Mucosa of stomach (tissue), 1 donor: ENCODE results near the gene HIVEP2.

Source experiments
- H3K27me3 ChIP-seq: one replicate; pipeline ENCODE4 v1.7.0; 2013; ENCODE audit warnings: mild to moderate bottlenecking, low read length; ENCODE audit not compliant: control insufficient read depth, insufficient read depth
- H3K36me3 ChIP-seq: one replicate; pipeline ENCODE4 v1.7.0; 2013; ENCODE audit warnings: low read length; ENCODE audit not compliant: control insufficient read depth, insufficient read depth
- H3K4me1 ChIP-seq: one replicate; pipeline ENCODE4 v1.7.0; 2013; ENCODE audit warnings: mild to moderate bottlenecking, low read length; ENCODE audit not compliant: control insufficient read depth, insufficient read depth
- H3K4me3 ChIP-seq: one replicate; pipeline ENCODE4 v1.7.0; 2013; ENCODE audit warnings: low read length
- H3K9ac ChIP-seq: one replicate; pipeline ENCODE4 v1.7.0; 2013; ENCODE audit warnings: mild to moderate bottlenecking, low read length, moderate library complexity
- H3K9me3 ChIP-seq: one replicate; pipeline ENCODE4 v1.7.0; 2013; ENCODE audit warnings: mild to moderate bottlenecking, low read length, moderate library complexity; ENCODE audit not compliant: control insufficient read depth
- donor health status: Pancreatic carcinoma.

The HIVEP2 gene

GRCh38 chr6:142927904-142928303 is 17.1 kb downstream of the HIVEP2 start:
- Histone ChIP-seq H3K4me3 (no peak overlapping the region), H3K9ac (no peak overlapping the region), H3K9me3 (no peaks in the 10 kb centered on the region), H3K27me3 (no peaks in the 10 kb centered on the region), H3K36me3 (no peaks in the 10 kb centered on the region), H3K4me1 (no peaks in the 10 kb centered on the region)

- H3K4me1 ChIP-seq: no peaks in the 10 kb centered on the region
- H3K9me3 ChIP-seq: no peaks in the 10 kb centered on the region
- H3K27me3 ChIP-seq: no peaks in the 10 kb centered on the region
- H3K9ac ChIP-seq: peak overlapping the region; percentile 76
- H3K4me3 ChIP-seq: peak overlapping the region; percentile 33
- H3K36me3 ChIP-seq: no peaks in the 10 kb centered on the region
Measured at GRCh38 chr6:142927271-142927580, 17.8 kb downstream of the HIVEP2 start.

- Histone ChIP-seq H3K4me1 (no peaks in the 10 kb centered on the region), H3K9me3 (no peaks in the 10 kb centered on the region), H3K36me3 (no peaks in the 10 kb centered on the region), H3K4me3 (peak overlapping the region; percentile 33), H3K27me3 (no peaks in the 10 kb centered on the region), H3K9ac (peak overlapping the region; percentile 76)
Measured at GRCh38 chr6:142926494-142927270, 18.3 kb downstream of the HIVEP2 start.

- Histone ChIP-seq H3K9ac (peak overlapping the region; percentile 76), H3K4me3 (no peak overlapping the region), H3K27me3 (no peaks in the 10 kb centered on the region), H3K36me3 (no peaks in the 10 kb centered on the region), H3K9me3 (no peaks in the 10 kb centered on the region), H3K4me1 (no peaks in the 10 kb centered on the region)
Measured at GRCh38 chr6:142926177-142926493, 18.8 kb downstream of the HIVEP2 start.

- H3K4me1 ChIP-seq: no peaks in the 10 kb centered on the region
- no peaks in the 10 kb centered on the region for H3K27me3 ChIP-seq
- H3K9ac ChIP-seq: no peak overlapping the region
- H3K9me3 ChIP-seq: no peaks in the 10 kb centered on the region
- no peaks in the 10 kb centered on the region for H3K36me3 ChIP-seq
- no peak overlapping the region for H3K4me3 ChIP-seq
Measured at GRCh38 chr6:142925575-142926110, 19.3 kb downstream of the HIVEP2 start.

- Histone ChIP-seq H3K4me1 (no peaks in the 10 kb centered on the region), H3K9me3 (no peaks in the 10 kb centered on the region), H3K4me3 (no peak overlapping the region), H3K9ac (no peak overlapping the region), H3K36me3 (no peaks in the 10 kb centered on the region), H3K27me3 (no peaks in the 10 kb centered on the region)
Measured at GRCh38 chr6:142918339-142919042, 26.5 kb downstream of the HIVEP2 start.

- Histone ChIP-seq H3K4me1 (no peaks in the 10 kb centered on the region), H3K9ac (no peak overlapping the region)
Measured at GRCh38 chr6:142916881-142917280, 28.1 kb downstream of the HIVEP2 start.

GRCh38 chr6:142914937-142915697 is 29.9 kb downstream of the HIVEP2 start:
- Histone ChIP-seq H3K9ac (no peak overlapping the region), H3K27me3 (no peaks in the 10 kb centered on the region), H3K4me3 (no peak overlapping the region), H3K36me3 (no peaks in the 10 kb centered on the region), H3K4me1 (no peaks in the 10 kb centered on the region), H3K9me3 (no peaks in the 10 kb centered on the region)

More at GRCh38 chr6:142916881-142917280, 28.1 kb downstream of the HIVEP2 start:
- no peaks in the 10 kb centered on the region for H3K9me3 ChIP-seq
- no peak overlapping the region for H3K4me3 ChIP-seq
- H3K27me3 ChIP-seq: no peaks in the 10 kb centered on the region
- H3K36me3 ChIP-seq: no peaks in the 10 kb centered on the region

GRCh38 chr6:142914369-142914768 is 30.6 kb downstream of the HIVEP2 start:
- H3K36me3 ChIP-seq: no peaks in the 10 kb centered on the region
- no peaks in the 10 kb centered on the region for H3K4me1 ChIP-seq
- no peak overlapping the region for H3K4me3 ChIP-seq
- no peak overlapping the region for H3K9ac ChIP-seq
- no peaks in the 10 kb centered on the region for H3K27me3 ChIP-seq
- H3K9me3 ChIP-seq: no peaks in the 10 kb centered on the region

GRCh38 chr6:142913511-142914047 is 31.4 kb downstream of the HIVEP2 start:
- no peak overlapping the region for H3K4me3 ChIP-seq
- no peaks in the 10 kb centered on the region for H3K27me3 ChIP-seq
- H3K36me3 ChIP-seq: no peaks in the 10 kb centered on the region
- H3K4me1 ChIP-seq: no peaks in the 10 kb centered on the region
- H3K9me3 ChIP-seq: no peaks in the 10 kb centered on the region
- H3K9ac ChIP-seq: no peak overlapping the region

GRCh38 chr6:142913036-142913510 is 31.9 kb downstream of the HIVEP2 start:
- H3K36me3 ChIP-seq: no peaks in the 10 kb centered on the region
- H3K9ac ChIP-seq: no peak overlapping the region
- H3K9me3 ChIP-seq: no peaks in the 10 kb centered on the region
- H3K4me1 ChIP-seq: no peaks in the 10 kb centered on the region
- no peaks in the 10 kb centered on the region for H3K27me3 ChIP-seq
- no peak overlapping the region for H3K4me3 ChIP-seq

- H3K36me3 ChIP-seq: no peaks in the 10 kb centered on the region
- no peaks in the 10 kb centered on the region for H3K4me1 ChIP-seq
- no peaks in the 10 kb centered on the region for H3K9me3 ChIP-seq
- H3K27me3 ChIP-seq: no peaks in the 10 kb centered on the region
- H3K9ac ChIP-seq: no peak overlapping the region
- no peak overlapping the region for H3K4me3 ChIP-seq
Measured at GRCh38 chr6:142912125-142912524, 32.9 kb downstream of the HIVEP2 start.
